Suppressor macrophage treated with lipopolysaccharide for 4 hours (primary cell): ENCODE data around the gene NETO2.
"Not testable (repeated sequence)": the region's sequence is repeated elsewhere in the genome, so short reads cannot be mapped to it uniquely, and the experiment has no call there.

ENCODE experiments used
- DNase-seq: peaks from one replicate; pipeline ENCODE4 v3.0.0-alpha.2; 2020

NETO2 gene

GRCh38 chr16:47063011-47063724 is 80.6 kb downstream of the NETO2 start:
- no peak for DNase-seq

GRCh38 chr16:47061204-47061603 is 82.5 kb downstream of the NETO2 start:
- DNase-seq = no peak

- no peak for DNase-seq
Measured at GRCh38 chr16:47060596-47060995, 83.1 kb downstream of the NETO2 start.

GRCh38 chr16:47059991-47060390 is 83.8 kb downstream of the NETO2 start:
- DNase-seq = no peak

- not testable (repeated sequence) for DNase-seq
Measured at GRCh38 chr16:47059130-47059529, 84.6 kb downstream of the NETO2 start.

- no peak for DNase-seq
Measured at GRCh38 chr16:47058295-47059086, 85.3 kb downstream of the NETO2 start.

- DNase-seq = no peak
Measured at GRCh38 chr16:47057630-47057993, 86.1 kb downstream of the NETO2 start.

- no peak for DNase-seq
Measured at GRCh38 chr16:47056688-47057629, 86.8 kb downstream of the NETO2 start.

- DNase-seq = not testable (repeated sequence)
Measured at GRCh38 chr16:47056061-47056460, 87.7 kb downstream of the NETO2 start.

- DNase-seq = no peak
Measured at GRCh38 chr16:47055136-47055885, 88.4 kb downstream of the NETO2 start.

- no peak for DNase-seq
Measured at GRCh38 chr16:47054306-47054705, 89.4 kb downstream of the NETO2 start.

- DNase-seq = no peak
Measured at GRCh38 chr16:47053895-47054294, 89.8 kb downstream of the NETO2 start.

GRCh38 chr16:47052666-47053640 is 90.8 kb downstream of the NETO2 start:
- no peak for DNase-seq

- DNase-seq = no peak
Measured at GRCh38 chr16:47051031-47051430, 92.7 kb downstream of the NETO2 start.

GRCh38 chr16:47049901-47050583 is 93.7 kb downstream of the NETO2 start:
- DNase-seq = no peak

- no peak for DNase-seq
Measured at GRCh38 chr16:47047524-47048203, 96.1 kb downstream of the NETO2 start.

- no peak for DNase-seq
Measured at GRCh38 chr16:47046726-47047523, 96.8 kb downstream of the NETO2 start.

GRCh38 chr16:47045459-47045858 is 98.3 kb downstream of the NETO2 start:
- DNase-seq = no peak

GRCh38 chr16:47045023-47045422 is 98.7 kb downstream of the NETO2 start:
- peak; percentile 12 for DNase-seq
